Mesenchymal stem cell (in vitro differentiated cells and primary cell): ENCODE measurements around the gene GCH1.

ENCODE experiments used
- DNase-seq: peaks from one replicate; pipeline ENCODE4 v3.0.0-alpha.2; 2013
- H2AFZ ChIP-seq: one replicate; pipeline ENCODE4 v1.6.1; 2013; ENCODE audit warnings: low read depth, mild to moderate bottlenecking, control low read depth, inconsistent platforms, low read length, moderate library complexity
- H2AK5ac ChIP-seq: 2 replicates; pipeline ENCODE4 v1.6.1; 2013; ENCODE audit warnings: low read length, moderate library complexity, mild to moderate bottlenecking, inconsistent platforms; ENCODE audit not compliant: severe bottlenecking
- H2BK120ac ChIP-seq: one replicate; pipeline ENCODE4 v1.6.1; 2013; ENCODE audit warnings: low read depth, mild to moderate bottlenecking, inconsistent platforms, low read length, moderate library complexity
- H2BK12ac ChIP-seq, 2 experiments: one replicate each; pipeline ENCODE4 v1.6.1; 2013; ENCODE audit warnings: inconsistent platforms in 2 of 2, low read length in 2 of 2, mild to moderate bottlenecking in 2 of 2, moderate library complexity in 2 of 2, control low read depth in 1 of 2
- H2BK15ac ChIP-seq: one replicate; pipeline ENCODE4 v1.6.1; 2013; ENCODE audit warnings: mild to moderate bottlenecking, low read depth, inconsistent platforms; ENCODE audit not compliant: poor library complexity, severe bottlenecking
- H2BK5ac ChIP-seq: 2 replicates; pipeline ENCODE4 v1.6.1; 2013; ENCODE audit warnings: low read depth, mild to moderate bottlenecking, low read length, control low read depth, inconsistent platforms; ENCODE audit not compliant: poor library complexity, severe bottlenecking
- H3K14ac ChIP-seq, 2 experiments: one replicate each; pipeline ENCODE4 v1.6.1; 2013; ENCODE audit warnings: inconsistent platforms in 2 of 2, low read length in 2 of 2, control low read depth in 1 of 2, mild to moderate bottlenecking in 1 of 2, moderate library complexity in 1 of 2
- H3K18ac ChIP-seq, 2 experiments: one replicate each; pipeline ENCODE4 v1.6.1; 2013; ENCODE audit warnings: inconsistent platforms in 2 of 2, low read length in 2 of 2, control low read depth in 1 of 2, low read depth in 1 of 2, mild to moderate bottlenecking in 1 of 2
- H3K23ac ChIP-seq, 2 experiments: one replicate each; pipeline ENCODE4 v1.6.1; 2013; ENCODE audit warnings: inconsistent platforms in 2 of 2, low read length in 2 of 2, mild to moderate bottlenecking in 2 of 2, moderate library complexity in 2 of 2, control low read depth in 1 of 2
- H3K27ac ChIP-seq: 2 replicates; pipeline ENCODE4 v1.5.1; 2013; ENCODE audit warnings: mild to moderate bottlenecking, moderate library complexity, low read length, control low read depth, inconsistent platforms; ENCODE audit not compliant: poor library complexity, severe bottlenecking
- H3K27me3 ChIP-seq, 2 experiments: 2 replicates each; pipeline versions ENCODE4 v1.6.1 to v1.7.0; 2013; ENCODE audit warnings: low read length in 2 of 2, mild to moderate bottlenecking in 2 of 2, moderate library complexity in 2 of 2, control low read depth in 1 of 2, inconsistent platforms in 1 of 2; ENCODE audit not compliant: control insufficient read depth in 1 of 2, insufficient read depth in 1 of 2
- H3K36me3 ChIP-seq, 2 experiments: 2 replicates each; pipeline versions ENCODE4 v1.6.1 to v1.7.0; 2013; ENCODE audit warnings: low read length in 2 of 2, control low read depth in 1 of 2, inconsistent platforms in 1 of 2, low read depth in 1 of 2, mild to moderate bottlenecking in 1 of 2; ENCODE audit not compliant: insufficient read depth in 2 of 2, control insufficient read depth in 1 of 2
- H3K4ac ChIP-seq, 2 experiments: one replicate each; pipeline ENCODE4 v1.6.1; 2013; ENCODE audit warnings: inconsistent platforms in 2 of 2, low read length in 2 of 2, mild to moderate bottlenecking in 2 of 2, moderate library complexity in 2 of 2, control low read depth in 1 of 2, low read depth in 1 of 2
- H3K4me1 ChIP-seq: 2 replicates; pipeline ENCODE4 v1.6.1; 2013; ENCODE audit warnings: low read depth, low read length, control low read depth; ENCODE audit not compliant: control insufficient read depth, insufficient read depth
- H3K4me2 ChIP-seq: 2 replicates; pipeline ENCODE4 v1.6.1; 2013; ENCODE audit warnings: low read length, mild to moderate bottlenecking, inconsistent platforms; ENCODE audit not compliant: poor library complexity, severe bottlenecking
- H3K4me3 ChIP-seq, 2 experiments: 2 replicates each; pipeline versions ENCODE4 v1.5.1 to v1.7.0; 2013; ENCODE audit warnings: low read length in 2 of 2, mild to moderate bottlenecking in 2 of 2, control low read depth in 1 of 2, low read depth in 1 of 2; ENCODE audit not compliant: insufficient read depth in 1 of 2
- H3K79me1 ChIP-seq: replicated peaks from 2 replicates; pipeline ENCODE4 v1.6.1; 2013; ENCODE audit warnings: mild to moderate bottlenecking, control low read depth, low read length, inconsistent platforms; ENCODE audit not compliant: poor library complexity, severe bottlenecking
- H3K9ac ChIP-seq: 2 replicates; pipeline ENCODE4 v1.7.0; 2013; ENCODE audit warnings: mild to moderate bottlenecking, low read length, moderate library complexity
- H3K9me3 ChIP-seq: 2 replicates; pipeline ENCODE4 v1.7.0; 2013; ENCODE audit warnings: mild to moderate bottlenecking, low read length; ENCODE audit not compliant: control insufficient read depth
- H4K8ac ChIP-seq: one replicate; pipeline ENCODE4 v1.6.1; 2013; ENCODE audit warnings: inconsistent platforms, mild to moderate bottlenecking, low read length, moderate library complexity
- H4K91ac ChIP-seq: one replicate; pipeline ENCODE4 v1.6.1; 2013; ENCODE audit warnings: mild to moderate bottlenecking, low read length, inconsistent platforms
- WGBS: methylation state at CpG from one replicate; pipeline ENCODE4 v1.1.7; 2013; ENCODE audit warnings: mixed read lengths; 5-methylcytosine and 5-hydroxymethylcytosine counted together

Gene GCH1

GRCh38 chr14:54942913-54943312 lies 40.3 kb upstream of the GCH1 start:
- H3K4me2 ChIP-seq: no peak overlapping the region
- H2AK5ac ChIP-seq: no peak overlapping the region
- H3K9me3 ChIP-seq: no peaks in the 10 kb centered on the region
- no peak overlapping the region for H2BK5ac ChIP-seq
- no peak overlapping the region for H3K4ac ChIP-seq
- no peak overlapping the region for H4K91ac ChIP-seq
- no peak overlapping the region for H4K8ac ChIP-seq
- H2BK120ac ChIP-seq: no peak overlapping the region
- DNase-seq: no peak
- no peak overlapping the region for H2AFZ ChIP-seq
- H3K27me3 ChIP-seq: no peaks in the 10 kb centered on the region
- no peak overlapping the region for H3K9ac ChIP-seq
- no peak overlapping the region for H3K4me3 ChIP-seq
- H3K14ac ChIP-seq: no peak overlapping the region
- H2BK12ac ChIP-seq: no peak overlapping the region
- H2BK15ac ChIP-seq: no peak overlapping the region
- H3K79me1 ChIP-seq: no peaks in the 10 kb centered on the region
- WGBS: 98% methylated on average over 4 of the region's 4 CpGs
- no peaks in the 10 kb centered on the region for H3K4me1 ChIP-seq
- no peak overlapping the region for H3K18ac ChIP-seq
- H3K23ac ChIP-seq: no peak overlapping the region
- peaks cover under 1 to 11% of the 10 kb centered on the region in 2 experiments for H3K36me3 ChIP-seq
- H3K27ac ChIP-seq: no peak overlapping the region

- Histone ChIP-seq H2BK15ac (no peak overlapping the region), H3K14ac (no peak overlapping the region), H3K18ac (no peak overlapping the region), H4K8ac (no peak overlapping the region), H3K27ac (no peak overlapping the region), H2AK5ac (no peak overlapping the region), H3K4me1 (no peaks in the 10 kb centered on the region), H3K9me3 (no peaks in the 10 kb centered on the region), H3K23ac (no peak overlapping the region), H3K9ac (no peak overlapping the region), H2BK5ac (no peak overlapping the region), H4K91ac (no peak overlapping the region), H3K4me2 (no peak overlapping the region), H3K36me3 (peaks cover 0 to 11% of the 10 kb centered on the region in 2 experiments), H3K27me3 (no peaks in the 10 kb centered on the region), H2BK120ac (no peak overlapping the region), H3K4ac (no peak overlapping the region), H2BK12ac (no peak overlapping the region), H3K79me1 (no peaks in the 10 kb centered on the region), H3K4me3 (no peak overlapping the region), H2AFZ (no peak overlapping the region)
- no CpG with 5 or more reads among the region's 1 CpG for WGBS
- no peak for DNase-seq
Measured at GRCh38 chr14:54936816-54937215, 34.2 kb upstream of the GCH1 start.

- no peak overlapping the region for H3K18ac ChIP-seq
- 92% methylated on average over 5 of the region's 5 CpGs for WGBS
- H2BK15ac ChIP-seq: no peak overlapping the region
- H3K4me3 ChIP-seq: no peak overlapping the region
- no peaks in the 10 kb centered on the region for H3K9me3 ChIP-seq
- no peak overlapping the region for H2BK12ac ChIP-seq
- DNase-seq: peak; percentile 49
- no peaks in the 10 kb centered on the region for H3K4me1 ChIP-seq
- H3K4ac ChIP-seq: no peak overlapping the region
- H2AK5ac ChIP-seq: no peak overlapping the region
- H3K4me2 ChIP-seq: no peak overlapping the region
- no peak overlapping the region for H2AFZ ChIP-seq
- H2BK5ac ChIP-seq: no peak overlapping the region
- no peak overlapping the region for H4K8ac ChIP-seq
- H3K9ac ChIP-seq: no peak overlapping the region
- H3K27ac ChIP-seq: no peak overlapping the region
- no peak overlapping the region for H2BK120ac ChIP-seq
- no peak overlapping the region for H3K14ac ChIP-seq
- no peaks in the 10 kb centered on the region for H3K79me1 ChIP-seq
- no peak overlapping the region for H3K23ac ChIP-seq
- no peak overlapping the region for H4K91ac ChIP-seq
- peaks cover 0 to 10% of the 10 kb centered on the region in 2 experiments for H3K36me3 ChIP-seq
- H3K27me3 ChIP-seq: no peaks in the 10 kb centered on the region
Measured at GRCh38 chr14:54935958-54936357, 33.3 kb upstream of the GCH1 start.

GRCh38 chr14:54935100-54935499 lies 32.5 kb upstream of the GCH1 start:
- H3K79me1 ChIP-seq: no peaks in the 10 kb centered on the region
- H4K91ac ChIP-seq: no peak overlapping the region
- no peak overlapping the region for H3K27ac ChIP-seq
- no peak overlapping the region for H4K8ac ChIP-seq
- no peak for DNase-seq
- H3K4me2 ChIP-seq: no peak overlapping the region
- no peaks in the 10 kb centered on the region for H3K27me3 ChIP-seq
- no peak overlapping the region for H2BK15ac ChIP-seq
- no peak overlapping the region for H2BK12ac ChIP-seq
- H3K23ac ChIP-seq: no peak overlapping the region
- WGBS: 50% methylated on average over 2 of the region's 2 CpGs
- no peak overlapping the region for H2AK5ac ChIP-seq
- no peak overlapping the region for H3K18ac ChIP-seq
- H2BK120ac ChIP-seq: no peak overlapping the region
- no peak overlapping the region for H3K14ac ChIP-seq
- no peak overlapping the region for H2BK5ac ChIP-seq
- peaks cover 0 to 2% of the 10 kb centered on the region in 2 experiments for H3K36me3 ChIP-seq
- H2AFZ ChIP-seq: no peak overlapping the region
- no peak overlapping the region for H3K4ac ChIP-seq
- H3K9ac ChIP-seq: no peak overlapping the region
- H3K4me1 ChIP-seq: no peaks in the 10 kb centered on the region
- H3K9me3 ChIP-seq: no peaks in the 10 kb centered on the region
- no peak overlapping the region for H3K4me3 ChIP-seq
